Measurements from ENCODE around the gene SRRT. TPM values are rescaled to one million over a fixed set of nuclear protein-coding genes. Genes with fewer than 3 reads are reported as not detected.

SRRT gene
- polyA plus RNA-seq, 1 donor = 193 TPM

- no peak for DNase-seq
These were observed 5.7 kb downstream of the SRRT start for GRCh38 chr7:100880645-100881044.

GRCh38 chr7:100881136-100881535 is 6.2 kb downstream of the SRRT start:
- no peak for DNase-seq

- no peak for DNase-seq
These were observed 7.3 kb downstream of the SRRT start for GRCh38 chr7:100882201-100882600.

- no peak for DNase-seq
These were observed 8.1 kb downstream of the SRRT start for GRCh38 chr7:100882785-100883526.

GRCh38 chr7:100884736-100885439 is 10.0 kb downstream of the SRRT start:
- DNase-seq = no peak

- DNase-seq = no peak
These were observed 10.7 kb downstream of the SRRT start for GRCh38 chr7:100885440-100886141.

- no peak for DNase-seq
These were observed 11.4 kb downstream of the SRRT start for GRCh38 chr7:100886142-100886935.

- DNase-seq = no peak
These were observed 12.1 kb downstream of the SRRT start for GRCh38 chr7:100886936-100887515.

- DNase-seq = no peak
These were observed 12.8 kb downstream of the SRRT start for GRCh38 chr7:100887516-100888290.

- DNase-seq = no peak
These were observed 13.5 kb downstream of the SRRT start for GRCh38 chr7:100888291-100888987.

GRCh38 chr7:100888988-100889750 is 14.3 kb downstream of the SRRT start, which contains the start of gene UFSP1:
Gene UFSP1, minus strand, starts transcription at chr7:100889715. Its CDS starts 444 bp downstream, at chr7:100889271.
- no peak for DNase-seq

GRCh38 chr7:100890653-100891567 is 16.0 kb downstream of the SRRT start:
- no peak for DNase-seq

- no peak for DNase-seq
These were observed 16.8 kb downstream of the SRRT start for GRCh38 chr7:100891568-100892247.

- no peak for DNase-seq
These were observed 17.7 kb downstream of the SRRT start for GRCh38 chr7:100892364-100893317.

- no peak for DNase-seq
These were observed 18.5 kb downstream of the SRRT start for GRCh38 chr7:100893318-100893895.

Data from left kidney (tissue), 2 donors.